ENCODE data around the gene PTGDR2.

DNA sequence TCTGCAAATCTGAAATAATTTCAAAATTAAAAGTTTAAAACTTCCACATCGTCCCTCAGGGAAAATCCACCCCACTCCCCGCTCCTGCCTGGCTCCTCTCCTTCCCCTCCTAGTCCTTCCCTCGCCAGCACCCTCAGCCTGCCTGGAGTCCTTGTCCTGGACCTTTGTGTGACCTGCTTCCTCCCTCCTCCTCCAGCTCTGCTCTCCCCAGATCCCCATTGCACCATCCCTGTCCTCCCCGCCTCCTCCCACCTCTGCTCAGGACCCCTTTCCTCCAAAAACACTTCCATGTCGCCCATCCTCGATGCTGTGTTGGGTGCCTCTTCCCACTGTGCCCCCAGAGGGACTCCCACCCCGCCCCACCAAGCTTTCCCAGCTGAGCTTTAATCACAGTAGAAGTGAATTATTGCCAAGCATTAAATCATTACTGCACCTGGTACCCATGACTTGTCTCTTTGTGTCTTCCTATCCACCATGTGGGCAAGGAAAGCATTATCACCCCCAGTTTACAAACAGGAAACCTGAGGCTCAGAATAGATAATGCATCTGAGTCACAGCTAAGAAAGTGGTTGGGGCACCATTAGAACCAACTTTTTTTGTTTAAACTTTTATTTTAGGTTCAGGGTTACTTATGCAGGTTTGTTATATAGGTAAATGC lies 9.2 kb upstream of the PTGDR2 start:
- TF ChIP-seq, protein P1, sequence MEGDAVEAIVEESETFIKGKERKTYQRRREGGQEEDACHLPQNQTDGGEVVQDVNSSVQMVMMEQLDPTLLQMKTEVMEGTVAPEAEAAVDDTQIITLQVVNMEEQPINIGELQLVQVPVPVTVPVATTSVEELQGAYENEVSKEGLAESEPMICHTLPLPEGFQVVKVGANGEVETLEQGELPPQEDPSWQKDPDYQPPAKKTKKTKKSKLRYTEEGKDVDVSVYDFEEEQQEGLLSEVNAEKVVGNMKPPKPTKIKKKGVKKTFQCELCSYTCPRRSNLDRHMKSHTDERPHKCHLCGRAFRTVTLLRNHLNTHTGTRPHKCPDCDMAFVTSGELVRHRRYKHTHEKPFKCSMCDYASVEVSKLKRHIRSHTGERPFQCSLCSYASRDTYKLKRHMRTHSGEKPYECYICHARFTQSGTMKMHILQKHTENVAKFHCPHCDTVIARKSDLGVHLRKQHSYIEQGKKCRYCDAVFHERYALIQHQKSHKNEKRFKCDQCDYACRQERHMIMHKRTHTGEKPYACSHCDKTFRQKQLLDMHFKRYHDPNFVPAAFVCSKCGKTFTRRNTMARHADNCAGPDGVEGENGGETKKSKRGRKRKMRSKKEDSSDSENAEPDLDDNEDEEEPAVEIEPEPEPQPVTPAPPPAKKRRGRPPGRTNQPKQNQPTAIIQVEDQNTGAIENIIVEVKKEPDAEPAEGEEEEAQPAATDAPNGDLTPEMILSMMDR (IDR thresholded peaks at IDR 0.05), result no peak
- no peak for TF ChIP-seq POLR2AphosphoS5 (IDR thresholded peaks at IDR 0.05; ENCODE audit: insufficient read depth in 1 of 2, low read depth in 1 of 2)
- no peak for TF ChIP-seq POLR2A (IDR thresholded peaks at IDR 0.05)

All from vagina (tissue), 2 donors.